Brain microvascular endothelial cell (primary cell): ENCODE results near the gene CES2.
"Not testable (repeated sequence)": the region's sequence is repeated elsewhere in the genome, so short reads cannot be mapped to it uniquely, and the experiment has no call there.

Source experiments
- DNase-seq: peaks from one replicate; pipeline ENCODE4 v3.0.0-alpha.2; 2020
- H3K27ac ChIP-seq: fragments of 250-450 bp; sonication (Bioruptor Pico); 2 replicates; pipeline ENCODE4 v1.5.1; 2020; ENCODE audit warnings: mild to moderate bottlenecking, moderate library complexity
- H3K27me3 ChIP-seq: fragments of 250-450 bp; sonication (Bioruptor Pico); replicated peaks from 2 replicates; pipeline ENCODE4 v1.5.1; 2020; ENCODE audit warnings: mild to moderate bottlenecking
- H3K36me3 ChIP-seq: fragments of 250-450 bp; sonication (Bioruptor Pico); replicated peaks from 2 replicates; pipeline ENCODE4 v1.5.1; 2020; ENCODE audit warnings: mild to moderate bottlenecking
- H3K4me3 ChIP-seq: 2 replicates; pipeline ENCODE4 v1.5.1; 2011; ENCODE audit warnings: low read depth, mild to moderate bottlenecking, control low read depth, low read length, moderate library complexity
- in situ Hi-C: cut with HindIII; loops from 2 replicates; pipeline ENCODE4 v1.10.0; 2017; ENCODE audit warnings: low sequenced_read_pairs, low pct_ligation_motif_present
- TF ChIP-seq, protein P1 (sequence below): IDR thresholded peaks from 2 replicates; pipeline ENCODE4 v1.5.1; 2011; ENCODE audit warnings: low read depth, mild to moderate bottlenecking, moderate library complexity, low read length, control low read depth, inconsistent platforms; ENCODE audit errors: missing control alignments

CES2 gene

DNA sequence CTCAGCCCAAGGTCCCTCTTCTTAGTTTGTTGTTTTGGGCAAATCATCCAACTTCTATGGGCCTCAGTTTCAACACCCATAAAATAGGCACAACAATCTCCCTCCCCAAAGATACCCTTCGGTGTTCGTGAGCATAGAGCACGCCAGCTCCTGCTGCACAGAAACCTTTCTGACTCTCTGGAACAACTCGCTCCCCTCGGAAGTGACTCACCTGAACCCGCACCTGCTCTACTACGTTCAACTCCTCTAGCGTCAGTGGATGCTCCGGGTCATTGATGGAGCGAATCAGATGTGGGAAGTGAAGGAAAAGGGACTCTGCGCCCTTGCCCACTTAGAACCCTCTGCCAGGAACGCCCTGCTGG, 1.6 kb upstream of the CES2 start:
- in situ Hi-C loops, result no loop called here
- Histone ChIP-seq H3K36me3 (no peaks in the 10 kb centered on the region), H3K27me3 (no peaks in the 10 kb centered on the region), H3K27ac (peak overlapping the region; percentile 74), H3K4me3 (peak overlapping the region; percentile 96)
- DNase-seq, result no peak
- TF ChIP-seq, protein P1, sequence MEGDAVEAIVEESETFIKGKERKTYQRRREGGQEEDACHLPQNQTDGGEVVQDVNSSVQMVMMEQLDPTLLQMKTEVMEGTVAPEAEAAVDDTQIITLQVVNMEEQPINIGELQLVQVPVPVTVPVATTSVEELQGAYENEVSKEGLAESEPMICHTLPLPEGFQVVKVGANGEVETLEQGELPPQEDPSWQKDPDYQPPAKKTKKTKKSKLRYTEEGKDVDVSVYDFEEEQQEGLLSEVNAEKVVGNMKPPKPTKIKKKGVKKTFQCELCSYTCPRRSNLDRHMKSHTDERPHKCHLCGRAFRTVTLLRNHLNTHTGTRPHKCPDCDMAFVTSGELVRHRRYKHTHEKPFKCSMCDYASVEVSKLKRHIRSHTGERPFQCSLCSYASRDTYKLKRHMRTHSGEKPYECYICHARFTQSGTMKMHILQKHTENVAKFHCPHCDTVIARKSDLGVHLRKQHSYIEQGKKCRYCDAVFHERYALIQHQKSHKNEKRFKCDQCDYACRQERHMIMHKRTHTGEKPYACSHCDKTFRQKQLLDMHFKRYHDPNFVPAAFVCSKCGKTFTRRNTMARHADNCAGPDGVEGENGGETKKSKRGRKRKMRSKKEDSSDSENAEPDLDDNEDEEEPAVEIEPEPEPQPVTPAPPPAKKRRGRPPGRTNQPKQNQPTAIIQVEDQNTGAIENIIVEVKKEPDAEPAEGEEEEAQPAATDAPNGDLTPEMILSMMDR, result no peak

DNA sequence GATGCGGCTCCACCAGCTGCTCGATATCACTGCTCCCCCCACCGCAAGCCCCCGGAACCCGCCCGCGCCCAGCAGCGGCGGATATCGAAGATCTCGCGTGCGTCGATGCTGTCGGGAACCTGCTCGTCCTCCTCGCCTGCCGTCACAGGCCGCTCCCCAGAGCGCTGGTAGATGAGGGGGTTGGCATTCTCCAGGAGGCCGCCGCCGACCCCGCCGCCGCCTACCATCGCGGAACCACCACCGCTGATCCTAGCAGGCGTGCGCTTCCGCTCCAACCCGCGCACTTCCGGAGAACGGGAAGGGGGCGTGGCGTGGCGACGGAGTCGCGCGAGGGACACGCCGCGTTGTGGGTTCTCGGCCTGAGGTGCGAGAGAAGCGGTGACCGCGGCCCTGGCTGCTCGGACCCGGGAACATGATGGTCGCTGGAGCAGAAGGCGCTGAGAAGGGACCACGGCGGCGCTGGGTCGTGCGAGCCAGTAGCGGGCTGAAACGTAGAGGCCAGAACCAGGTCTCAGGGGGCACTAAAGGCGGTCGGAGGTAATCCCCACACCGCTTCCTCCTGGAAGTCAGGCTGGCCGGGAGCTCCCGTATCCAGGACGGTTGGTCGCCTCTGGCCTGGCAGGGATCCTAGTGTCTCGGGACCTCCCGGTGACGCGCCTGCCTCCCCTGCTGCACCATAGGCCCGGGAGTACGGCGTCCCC, 1.0 kb upstream of the CES2 start, which contains the start of gene CIAO2B:
CIAO2B (minus strand) TSS at position 265 of the 701 bp plus-strand sequence; CDS start at position 227, 38 bp downstream.
- peak; percentile 77 for DNase-seq
- peak within 1 kb of the TSS; percentile 74 for H3K27ac ChIP-seq
- H3K4me3 ChIP-seq, result peak within 1 kb of the TSS; percentile 96
- no peaks in the 10 kb centered on the region for H3K27me3 ChIP-seq
- TF ChIP-seq, protein P1, result no peak
- in situ Hi-C loops, result no loop called here
- no peaks in the 10 kb centered on the region for H3K36me3 ChIP-seq

DNA sequence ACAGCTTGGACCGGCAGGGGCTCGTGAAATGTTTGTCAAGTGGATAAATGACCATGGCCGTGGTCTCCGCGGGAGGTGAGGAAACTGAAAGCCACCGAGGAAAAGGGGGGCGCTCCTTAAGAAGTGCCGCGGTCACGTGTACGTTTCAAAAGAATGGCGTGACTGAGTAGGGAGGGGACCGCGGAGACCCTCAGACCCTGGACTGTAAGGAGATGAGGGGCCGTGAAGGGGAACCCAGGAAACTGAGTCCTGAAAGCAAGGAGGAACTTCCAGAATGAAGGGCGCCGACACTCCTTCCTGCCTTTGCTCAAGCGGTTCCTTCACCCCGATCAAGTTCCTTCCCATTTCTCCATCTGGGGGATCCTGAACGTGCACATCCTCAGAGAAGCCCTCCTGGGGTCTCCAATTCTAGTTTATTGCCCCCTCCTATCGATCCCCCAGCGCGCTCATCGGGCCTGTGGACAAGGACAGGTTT, 440 bp upstream of the CES2 start:
- in situ Hi-C loops, result not testable (repeated sequence)

DNA sequence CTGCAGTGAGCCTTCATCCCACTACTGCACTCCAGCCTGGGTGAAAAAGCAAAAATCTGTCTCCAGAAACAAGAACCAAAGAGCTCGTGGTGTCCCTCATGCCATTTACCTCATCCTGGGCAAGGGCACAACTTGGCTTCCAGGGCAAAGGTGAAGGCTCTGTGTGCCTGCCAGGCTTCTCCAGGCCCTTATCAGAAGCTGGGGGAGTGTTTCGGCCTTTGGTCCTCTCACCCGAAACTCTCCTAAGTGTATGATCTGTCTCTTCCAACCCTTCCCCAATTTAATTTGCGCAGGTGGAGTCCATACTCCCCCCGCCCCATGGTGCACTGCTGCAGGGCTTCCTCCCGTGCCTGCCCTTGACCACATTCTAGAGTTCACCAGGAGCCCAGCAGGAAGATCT, 1.1 kb downstream of the CES2 start:
- H3K27ac ChIP-seq, result no peak overlapping the region
- in situ Hi-C loops, result no loop called here

More for the DNA sequence above, 440 bp upstream of the CES2 start:
- not testable (repeated sequence) for H3K27me3 ChIP-seq, H3K36me3 ChIP-seq, DNase-seq
- peak overlapping the region; percentile 74 for H3K27ac ChIP-seq
- peak overlapping the region; percentile 96 for H3K4me3 ChIP-seq

DNA sequence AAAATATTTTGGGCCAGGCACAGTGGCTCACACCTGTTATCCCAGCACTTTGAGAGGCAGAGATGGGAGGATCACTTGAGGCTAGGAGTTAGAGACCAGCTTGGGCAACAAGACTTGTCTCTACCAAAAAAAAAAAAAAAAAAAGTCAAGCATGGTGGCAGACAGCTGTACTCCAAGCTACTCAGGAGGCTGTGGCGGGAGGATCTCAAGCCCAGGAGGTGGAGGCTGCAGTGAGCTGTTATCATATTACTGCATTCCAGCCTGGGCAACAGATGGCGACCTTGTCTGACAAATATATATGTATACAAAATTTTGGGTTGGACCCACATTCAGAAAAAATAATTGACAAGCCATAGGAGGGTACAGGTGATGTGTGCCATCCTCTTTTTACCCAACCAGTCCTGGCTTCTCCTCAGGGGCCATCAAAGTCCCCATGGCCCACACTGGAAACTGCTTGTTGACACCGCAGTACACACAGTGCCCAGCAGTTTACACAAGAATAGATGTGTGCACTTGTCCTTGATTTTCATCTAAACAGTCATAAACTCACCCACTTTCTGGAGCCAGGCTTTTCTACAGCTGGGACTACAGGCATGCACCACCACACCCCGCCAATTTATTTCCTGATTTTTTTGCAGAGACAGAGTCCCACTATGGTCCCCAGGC, 1.7 kb downstream of the CES2 start:
- TF ChIP-seq, protein P1, result no peak
- no peak overlapping the region for H3K4me3 ChIP-seq
- peaks cover 18% of the 10 kb centered on the region for H3K36me3 ChIP-seq
- no peaks in the 10 kb centered on the region for H3K27me3 ChIP-seq
- in situ Hi-C loops, result no loop called here
- no peak for DNase-seq
- H3K27ac ChIP-seq, result no peak overlapping the region

More for the DNA sequence above, 1.1 kb downstream of the CES2 start:
- no peak for DNase-seq
- TF ChIP-seq, protein P1, result no peak
- Histone ChIP-seq H3K36me3 (peaks cover 12% of the 10 kb centered on the region), H3K27me3 (no peaks in the 10 kb centered on the region), H3K4me3 (no peak overlapping the region)

DNA sequence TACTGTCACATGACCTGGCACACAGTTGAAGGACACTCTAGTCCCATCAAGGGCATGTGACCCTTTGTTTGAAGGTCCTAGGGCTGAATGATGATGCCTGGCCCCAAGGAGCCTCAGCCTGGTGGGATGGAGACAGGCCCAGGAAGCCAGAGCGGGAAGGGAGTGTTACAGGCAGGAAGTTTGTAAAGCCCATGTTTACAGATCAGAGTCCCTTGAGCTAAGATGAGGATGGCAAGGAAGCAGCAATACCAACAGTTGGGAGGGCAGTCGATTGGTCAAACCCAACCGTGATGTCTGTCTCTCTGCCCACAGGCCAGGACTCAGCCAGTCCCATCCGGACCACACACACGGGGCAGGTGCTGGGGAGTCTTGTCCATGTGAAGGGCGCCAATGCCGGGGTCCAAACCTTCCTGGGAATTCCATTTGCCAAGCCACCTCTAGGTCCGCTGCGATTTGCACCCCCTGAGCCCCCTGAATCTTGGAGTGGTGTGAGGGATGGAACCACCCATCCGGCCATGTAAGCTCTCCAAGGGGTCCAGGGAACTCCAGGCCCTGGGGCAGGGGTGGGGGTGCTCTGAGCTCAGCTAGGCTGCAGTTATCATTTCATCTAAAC, 2.5 kb downstream of the CES2 start:
- DNase-seq, result no peak
- Histone ChIP-seq H3K36me3 (peaks cover 22% of the 10 kb centered on the region), H3K27me3 (no peaks in the 10 kb centered on the region), H3K27ac (no peak overlapping the region), H3K4me3 (no peak overlapping the region)
- in situ Hi-C loops, result no loop called here
- TF ChIP-seq, protein P1, result no peak
